Panc1 (cell line): Measurements from ENCODE around the gene CHST11. TPM values are rescaled to one million over a fixed set of nuclear protein-coding genes. Genes with fewer than 3 reads are reported as not detected.

Experiments
- ATAC-seq: fragments of 200-7000 bp; cut with Tn5 transposase; 2 replicates; pipeline ENCODE4 v1.9.1; 2020; ENCODE audit warnings: mild to moderate bottlenecking, moderate library complexity
- BruUV-seq: library from RNA; stranded (reverse); fragments of 400-500 nt; replicated peaks from 2 replicates; lab custom pipeline; 2021; lab: Mats Ljungman, UMichigan
- CTCF ChIA-PET: fragments of 300-600 bp; sonication (Branson Sonifier 250); formaldehyde crosslinking; loops from one replicate; lab custom pipeline; 2022; ENCODE audit warnings: antibody characterized with exemption; lab: Charles Lee
- POLR2A ChIA-PET: fragments of 300-600 bp; sonication (Branson Sonifier 250); formaldehyde crosslinking; loops from one replicate; lab custom pipeline; 2022; ENCODE audit warnings: antibody characterized with exemption; lab: Charles Lee
- DNase-seq: peaks from one replicate; pipeline ENCODE4 v3.0.0-alpha.2; 2010; ENCODE audit warnings: low read depth, low spot score
- H3K27ac ChIP-seq: 2 replicates; pipeline ENCODE4 v1.5.1; 2011; ENCODE audit warnings: mild to moderate bottlenecking, low read length, inconsistent platforms
- H3K27me3 ChIP-seq: fragments of 200-500 bp; sonication (Bioruptor generic); 2 replicates; pipeline ENCODE4 v1.6.0; 2014; ENCODE audit warnings: low read length, inconsistent platforms; ENCODE audit not compliant: control insufficient read depth, insufficient read depth
- H3K36me3 ChIP-seq: fragments of 200-500 bp; sonication (Bioruptor generic); 2 replicates; pipeline ENCODE4 v1.5.1; 2014; ENCODE audit warnings: inconsistent platforms, mild to moderate bottlenecking, low read length, moderate library complexity; ENCODE audit not compliant: control insufficient read depth, insufficient read depth
- H3K4me1 ChIP-seq: 2 replicates; pipeline ENCODE4 v1.5.1; 2011; ENCODE audit warnings: inconsistent platforms, mild to moderate bottlenecking, low read length, moderate library complexity; ENCODE audit not compliant: control insufficient read depth, insufficient read depth
- H3K4me3 ChIP-seq, 2 experiments: 2 replicates each; pipeline ENCODE4 v1.5.1; 2011 to 2012; ENCODE audit warnings: low read depth in 2 of 2, low read length in 2 of 2, mild to moderate bottlenecking in 2 of 2, inconsistent platforms in 1 of 2, moderate library complexity in 1 of 2
- H3K9me3 ChIP-seq: fragments of 200-500 bp; sonication (Bioruptor generic); 2 replicates; pipeline ENCODE4 v1.5.1; 2014; ENCODE audit warnings: low read depth, mild to moderate bottlenecking, inconsistent platforms, low read length, moderate library complexity; ENCODE audit not compliant: control insufficient read depth, insufficient read depth
- POLR2AphosphoS5 ChIP-seq: IDR thresholded peaks from 2 replicates; pipeline ENCODE4 v1.6.1; 2012; ENCODE audit warnings: mild to moderate bottlenecking, low read depth, low read length, moderate library complexity
- REST ChIP-seq, 2 experiments: IDR thresholded peaks; 2 replicates each; pipeline ENCODE4 v1.6.1; 2011 to 2012; ENCODE audit warnings: low read depth in 2 of 2, control low read depth in 1 of 2, low read length in 1 of 2, mild to moderate bottlenecking in 1 of 2, moderate library complexity in 1 of 2; ENCODE audit not compliant: insufficient read depth in 1 of 2
- SIN3A ChIP-seq: IDR thresholded peaks from 2 replicates; pipeline ENCODE4 v1.6.1; 2012; ENCODE audit warnings: low read depth, mild to moderate bottlenecking, low read length, moderate library complexity, borderline replicate concordance; ENCODE audit not compliant: insufficient read depth
- TCF7L2 ChIP-seq: IDR thresholded peaks from 2 replicates; pipeline ENCODE4 v1.6.1; 2011; ENCODE audit warnings: mild to moderate bottlenecking, low read depth, low read length, inconsistent platforms
- in situ Hi-C: cut with HindIII; loops from 2 replicates; pipeline ENCODE4 v1.10.0; 2016; ENCODE audit warnings: low sequenced_read_pairs, low pct_unique_long_range_greater_than_20kb
- intact Hi-C: fragments of 100-400 bp; cut with micrococcal nuclease; formaldehyde crosslinking; loops from one replicate; pipeline ENCODE4 v1.10.0; 2022; ENCODE audit not compliant: unreplicated experiment
- total RNA-seq: library from RNA; stranded (reverse); gene quantifications from one replicate; pipeline ENCODE4 v1.2.1, GENCODE V29; 2021; ENCODE audit not compliant: unreplicated experiment
- TF ChIP-seq, protein P1 (sequence below): fragments of 450-650 bp; IDR thresholded peaks from 2 replicates; pipeline ENCODE4 v1.5.1; 2017; ENCODE audit warnings: mild to moderate bottlenecking

Gene CHST11
- total RNA-seq, 1 experiment from 2014 or later: 11.4 TPM

DNA sequence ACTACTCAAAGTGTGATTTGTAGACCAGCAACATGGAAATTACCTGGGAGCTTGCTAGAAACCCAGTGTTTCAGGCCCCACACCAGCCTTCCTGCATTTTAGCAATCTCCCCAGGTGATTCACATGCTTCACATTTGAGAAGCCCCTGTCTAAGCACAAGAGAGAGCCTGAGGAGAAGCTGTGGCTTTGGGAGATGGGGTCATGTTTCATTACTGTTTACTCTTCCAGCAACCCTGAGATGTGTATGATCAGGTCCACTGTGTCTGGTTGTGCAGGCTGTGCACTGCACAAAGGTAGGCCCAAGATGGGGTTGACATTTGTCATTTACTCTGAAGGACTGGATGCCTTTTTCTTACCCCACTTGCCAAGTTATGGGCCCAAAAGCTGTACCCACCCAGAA lies 311.3 kb downstream of the CHST11 start:
- no peak for ATAC-seq
- no peak overlapping the region for H3K4me3 ChIP-seq
- CTCF ChIA-PET: no interaction called here

GRCh38 chr12:104769144-104769561 lies 312.4 kb downstream of the CHST11 start:
- Histone ChIP-seq H3K9me3 (peaks cover 16% of the 10 kb centered on the region; the same call in 1 of the 2 replicates), H3K4me3 (no peak overlapping the region), H3K36me3 (no peaks in the 10 kb centered on the region), H3K4me1 (no peaks in the 10 kb centered on the region), H3K27me3 (no peaks in the 10 kb centered on the region), H3K27ac (no peak overlapping the region)
- no peak for TF ChIP-seq REST (IDR thresholded peaks at IDR 0.05; ENCODE audit: insufficient read depth in 1 of 2, low read depth in 2 of 2, low read length in 1 of 2)
- TF ChIP-seq POLR2AphosphoS5: no peak
- TF ChIP-seq, protein P1, sequence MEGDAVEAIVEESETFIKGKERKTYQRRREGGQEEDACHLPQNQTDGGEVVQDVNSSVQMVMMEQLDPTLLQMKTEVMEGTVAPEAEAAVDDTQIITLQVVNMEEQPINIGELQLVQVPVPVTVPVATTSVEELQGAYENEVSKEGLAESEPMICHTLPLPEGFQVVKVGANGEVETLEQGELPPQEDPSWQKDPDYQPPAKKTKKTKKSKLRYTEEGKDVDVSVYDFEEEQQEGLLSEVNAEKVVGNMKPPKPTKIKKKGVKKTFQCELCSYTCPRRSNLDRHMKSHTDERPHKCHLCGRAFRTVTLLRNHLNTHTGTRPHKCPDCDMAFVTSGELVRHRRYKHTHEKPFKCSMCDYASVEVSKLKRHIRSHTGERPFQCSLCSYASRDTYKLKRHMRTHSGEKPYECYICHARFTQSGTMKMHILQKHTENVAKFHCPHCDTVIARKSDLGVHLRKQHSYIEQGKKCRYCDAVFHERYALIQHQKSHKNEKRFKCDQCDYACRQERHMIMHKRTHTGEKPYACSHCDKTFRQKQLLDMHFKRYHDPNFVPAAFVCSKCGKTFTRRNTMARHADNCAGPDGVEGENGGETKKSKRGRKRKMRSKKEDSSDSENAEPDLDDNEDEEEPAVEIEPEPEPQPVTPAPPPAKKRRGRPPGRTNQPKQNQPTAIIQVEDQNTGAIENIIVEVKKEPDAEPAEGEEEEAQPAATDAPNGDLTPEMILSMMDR: no peak
- no peak for TF ChIP-seq SIN3A
- no peak for TF ChIP-seq TCF7L2
- BruUV-seq: no TSS peak
- no peak for ATAC-seq
- CTCF ChIA-PET: no interaction called here
- intact Hi-C loops: no loop called here
- POLR2A ChIA-PET: no interaction called here
- in situ Hi-C loops: no loop called here
- no peak for DNase-seq

More for the DNA sequence above, 311.3 kb downstream of the CHST11 start:
- in situ Hi-C loops: no loop called here
- no TSS peak for BruUV-seq
- Histone ChIP-seq H3K27me3 (no peaks in the 10 kb centered on the region), H3K4me1 (no peaks in the 10 kb centered on the region), H3K36me3 (no peaks in the 10 kb centered on the region), H3K27ac (no peak overlapping the region), H3K9me3 (peaks cover 9% of the 10 kb centered on the region; the same call in 1 of the 2 replicates)
- POLR2A ChIA-PET: no interaction called here
- TF ChIP-seq, protein P1: no peak
- no peak for TF ChIP-seq TCF7L2
- no peak for TF ChIP-seq POLR2AphosphoS5
- no peak for TF ChIP-seq SIN3A
- no peak for TF ChIP-seq REST (IDR thresholded peaks at IDR 0.05; ENCODE audit: insufficient read depth in 1 of 2, low read depth in 2 of 2, low read length in 1 of 2)
- no peak for DNase-seq
- intact Hi-C loops: no loop called here
